Ammon's horn (tissue), 1 donor: ENCODE measurements around the gene MARVELD1.
"Not testable (repeated sequence)": the region's sequence is repeated elsewhere in the genome, so short reads cannot be mapped to it uniquely, and the experiment has no call there.

Experiments used
- DNase-seq: peaks from one replicate; pipeline ENCODE4 v3.0.0-alpha.2; 2016; ENCODE audit warnings: low spot score

MARVELD1 gene

GRCh38 chr10:97690133-97690532 is 23.4 kb upstream of the MARVELD1 start:
- DNase-seq, result no peak

DNA sequence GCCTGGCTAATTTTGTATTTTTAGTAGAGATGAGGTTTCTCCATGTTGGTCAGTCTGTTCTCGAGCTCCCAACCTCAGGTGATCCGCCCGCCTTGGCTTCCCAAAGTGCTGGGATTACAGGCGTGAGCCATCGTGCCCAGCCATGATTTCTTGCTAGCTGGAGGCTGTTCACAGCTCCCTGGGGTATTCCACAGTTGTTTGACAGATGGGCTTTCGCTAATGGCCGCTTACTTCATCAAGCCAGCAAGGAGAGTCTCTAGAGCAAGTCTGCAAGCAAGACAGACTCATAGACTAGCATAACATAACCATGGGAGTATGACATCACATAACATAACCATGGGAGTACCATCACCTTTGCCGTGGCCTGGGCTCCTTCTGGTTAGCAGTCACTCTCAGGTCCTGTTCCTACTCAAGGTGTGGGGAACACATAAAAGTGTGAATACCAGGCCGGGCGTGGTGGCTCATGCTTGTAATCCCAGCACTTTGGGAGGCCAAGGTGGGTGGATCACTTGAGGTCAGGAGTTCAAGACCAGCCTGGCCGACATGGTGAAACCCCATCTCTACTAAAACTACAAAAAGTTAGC is 15.4 kb upstream of the MARVELD1 start:
- not testable (repeated sequence) for DNase-seq

DNA sequence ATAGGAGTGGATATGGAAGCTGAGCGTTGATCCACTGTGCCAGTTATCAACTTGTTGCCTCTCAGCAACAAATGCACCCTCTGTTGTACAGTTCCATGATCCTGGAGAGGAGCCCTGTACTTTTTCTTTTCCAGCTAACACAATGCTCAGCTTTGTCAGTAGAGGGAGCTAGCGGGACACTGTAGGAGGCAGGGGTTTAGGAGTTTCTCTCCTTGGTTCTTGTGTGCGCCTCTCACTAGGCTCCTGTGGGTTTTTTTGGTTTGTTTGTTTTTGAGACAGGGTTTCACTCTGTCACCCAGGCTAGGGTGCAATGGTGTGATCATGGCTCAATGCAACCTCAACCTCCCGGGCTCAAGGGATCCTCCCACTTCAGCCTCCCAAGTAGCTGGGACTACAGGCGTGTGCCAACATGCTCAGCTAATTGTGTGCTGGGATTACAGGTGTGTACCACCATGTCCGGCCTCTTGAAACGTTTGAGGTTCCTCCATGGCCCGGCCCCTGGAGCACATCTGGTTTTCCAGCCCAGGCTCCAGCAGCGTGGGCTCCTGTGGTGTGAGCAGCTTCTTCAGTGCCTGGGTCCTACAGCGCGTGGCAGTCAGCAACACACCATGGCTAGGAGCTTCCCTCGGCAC is 12.0 kb upstream of the MARVELD1 start:
- DNase-seq, result peak; percentile 90

DNA sequence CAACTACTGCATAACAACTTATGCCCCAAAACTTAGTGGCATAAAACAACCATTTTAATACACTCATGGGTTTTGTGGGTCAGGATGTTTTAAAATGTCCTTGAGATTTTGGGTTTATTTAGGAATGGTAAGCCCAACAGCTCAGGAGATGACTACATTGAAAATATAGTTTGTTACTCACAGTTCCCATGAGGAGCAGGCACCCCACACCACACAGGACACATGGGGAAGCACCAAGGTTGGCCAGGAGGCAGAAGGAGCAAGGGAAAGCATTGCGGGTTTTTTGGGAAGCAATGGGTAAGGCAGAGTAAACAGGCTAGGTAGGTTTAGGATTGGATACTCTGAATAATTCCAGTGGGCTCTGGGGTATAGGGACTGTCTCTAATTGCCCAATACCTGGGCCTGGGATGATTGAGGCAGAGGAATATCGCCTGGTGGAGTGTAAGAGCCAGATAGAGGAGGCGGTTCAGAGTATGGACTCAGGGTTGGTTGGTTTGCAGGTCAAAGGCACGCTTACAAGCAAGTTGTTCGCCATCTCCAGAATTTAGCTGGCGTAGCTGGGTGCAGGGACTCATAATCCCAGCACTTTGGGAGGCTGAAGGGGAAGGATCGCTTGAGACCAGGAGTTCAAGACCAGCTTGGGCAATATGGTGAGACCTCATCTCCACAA is 10.0 kb upstream of the MARVELD1 start:
- DNase-seq, result no peak

DNA sequence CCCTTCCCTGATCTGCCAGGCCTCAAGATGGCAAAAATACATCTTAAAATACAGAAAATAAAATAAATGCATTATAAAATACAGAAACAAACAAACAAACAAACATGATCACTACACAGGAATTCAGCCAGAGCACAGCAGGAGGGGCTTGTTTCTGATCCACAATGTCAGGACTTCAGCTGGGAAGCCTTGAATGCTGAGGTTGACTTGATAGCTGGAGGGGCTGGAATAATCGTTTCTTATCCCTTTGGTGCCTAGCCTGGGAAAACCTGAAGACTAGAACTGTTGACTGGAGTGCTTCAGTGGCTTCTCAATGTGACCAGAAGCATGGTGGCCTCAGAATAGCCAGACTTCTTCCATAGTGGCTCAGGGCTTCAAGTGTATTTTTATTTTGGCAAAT is 9.2 kb upstream of the MARVELD1 start:
- DNase-seq, result no peak

DNA sequence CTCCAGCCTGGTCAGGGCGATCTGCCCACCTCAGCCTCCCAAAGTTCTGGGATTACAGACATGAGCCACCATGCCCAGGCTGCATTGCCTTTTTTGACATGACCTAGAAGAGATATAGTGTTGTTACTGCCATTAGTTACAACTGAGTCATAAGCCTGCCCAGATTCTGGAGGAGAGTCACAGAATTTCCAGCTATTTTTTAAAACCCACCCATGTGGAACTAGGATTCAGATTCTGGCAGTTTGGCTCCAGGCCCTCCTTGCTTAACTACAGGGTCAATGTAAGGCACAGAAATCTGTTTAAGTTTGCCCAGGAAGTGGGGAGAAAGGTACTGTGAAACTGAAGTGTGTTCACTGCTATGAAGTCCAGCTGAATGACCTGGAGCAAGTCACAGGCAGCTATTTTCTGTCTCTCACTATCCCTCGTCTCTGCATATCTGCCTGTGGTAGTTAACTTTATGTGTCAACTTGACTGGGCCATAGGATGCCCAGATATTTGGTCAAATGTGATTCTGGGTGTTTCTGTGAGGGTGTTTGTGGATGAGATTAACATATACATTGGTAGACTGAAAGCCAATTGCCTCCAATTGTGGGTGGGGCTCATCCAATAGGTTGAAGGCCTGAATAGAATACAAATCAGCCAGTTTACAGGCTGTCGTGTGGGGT is 8.4 kb upstream of the MARVELD1 start:
- no peak for DNase-seq

GRCh38 chr10:97707134-97707861 is 6.2 kb upstream of the MARVELD1 start:
- DNase-seq, result no peak

DNA sequence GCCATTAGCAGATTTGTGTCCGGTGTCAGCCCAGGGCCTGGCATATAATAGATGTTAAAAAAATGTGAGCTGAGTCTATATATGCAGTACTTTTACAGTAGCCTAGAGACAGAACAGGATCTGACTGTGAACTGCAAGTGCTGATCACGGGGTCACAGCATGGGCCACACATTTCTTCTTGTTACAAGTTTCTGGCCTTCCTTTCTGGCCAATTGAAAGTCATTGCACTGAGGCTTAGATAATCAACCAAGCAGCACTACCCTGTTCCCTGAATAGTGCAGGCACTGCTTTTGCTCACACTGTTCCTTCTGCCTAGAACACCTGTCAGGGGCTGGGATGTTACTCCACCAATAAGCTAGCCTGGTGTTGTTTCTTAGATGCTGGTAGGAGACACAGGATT is 5.4 kb upstream of the MARVELD1 start:
- DNase-seq, result no peak

DNA sequence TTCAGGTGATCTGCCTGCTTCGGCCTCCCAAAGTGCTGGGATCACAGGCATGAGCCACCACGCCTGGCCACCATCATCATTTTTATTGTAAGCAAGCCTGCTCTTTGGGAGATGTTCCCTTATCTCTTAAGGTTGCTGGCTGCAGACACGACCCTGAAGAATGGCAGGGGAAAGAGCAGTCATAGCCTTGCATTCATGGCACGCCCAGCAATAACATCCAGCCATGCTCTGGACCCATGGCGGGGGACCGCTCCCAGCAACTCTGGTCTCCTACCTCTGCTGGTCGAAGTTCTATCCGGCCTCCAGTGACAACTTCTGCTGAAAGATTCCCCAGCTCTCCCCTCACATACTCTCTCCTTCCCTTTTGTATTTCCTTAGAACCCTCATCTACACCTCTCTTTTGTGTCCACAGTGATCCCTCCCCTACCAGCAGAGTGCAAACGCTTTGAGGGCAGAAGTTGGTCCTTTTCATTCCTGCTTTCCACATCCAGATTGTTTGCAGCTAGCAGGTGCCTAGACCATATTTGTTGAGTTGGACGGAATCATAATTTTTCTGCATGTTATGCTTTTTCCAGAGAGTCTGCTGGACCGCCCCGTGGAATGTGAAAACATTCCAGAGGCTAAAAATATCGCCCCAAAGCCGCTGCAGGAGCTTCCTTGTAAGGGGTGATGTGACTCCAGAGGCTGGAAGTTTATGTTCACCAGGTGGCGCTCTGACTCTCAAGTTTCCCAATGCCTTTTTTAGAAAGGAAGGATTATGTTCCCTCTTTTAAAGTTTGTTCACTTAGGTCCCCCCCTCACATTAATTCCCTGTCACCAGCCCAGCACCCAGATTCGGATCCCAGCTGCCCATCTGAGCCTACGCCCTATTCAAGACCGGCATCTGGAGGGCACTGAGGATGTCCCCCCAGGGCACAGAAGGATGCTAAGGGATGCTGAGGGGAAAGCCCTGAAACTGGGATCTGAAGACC is 4.3 kb upstream of the MARVELD1 start:
- peak; percentile 76 for DNase-seq

DNA sequence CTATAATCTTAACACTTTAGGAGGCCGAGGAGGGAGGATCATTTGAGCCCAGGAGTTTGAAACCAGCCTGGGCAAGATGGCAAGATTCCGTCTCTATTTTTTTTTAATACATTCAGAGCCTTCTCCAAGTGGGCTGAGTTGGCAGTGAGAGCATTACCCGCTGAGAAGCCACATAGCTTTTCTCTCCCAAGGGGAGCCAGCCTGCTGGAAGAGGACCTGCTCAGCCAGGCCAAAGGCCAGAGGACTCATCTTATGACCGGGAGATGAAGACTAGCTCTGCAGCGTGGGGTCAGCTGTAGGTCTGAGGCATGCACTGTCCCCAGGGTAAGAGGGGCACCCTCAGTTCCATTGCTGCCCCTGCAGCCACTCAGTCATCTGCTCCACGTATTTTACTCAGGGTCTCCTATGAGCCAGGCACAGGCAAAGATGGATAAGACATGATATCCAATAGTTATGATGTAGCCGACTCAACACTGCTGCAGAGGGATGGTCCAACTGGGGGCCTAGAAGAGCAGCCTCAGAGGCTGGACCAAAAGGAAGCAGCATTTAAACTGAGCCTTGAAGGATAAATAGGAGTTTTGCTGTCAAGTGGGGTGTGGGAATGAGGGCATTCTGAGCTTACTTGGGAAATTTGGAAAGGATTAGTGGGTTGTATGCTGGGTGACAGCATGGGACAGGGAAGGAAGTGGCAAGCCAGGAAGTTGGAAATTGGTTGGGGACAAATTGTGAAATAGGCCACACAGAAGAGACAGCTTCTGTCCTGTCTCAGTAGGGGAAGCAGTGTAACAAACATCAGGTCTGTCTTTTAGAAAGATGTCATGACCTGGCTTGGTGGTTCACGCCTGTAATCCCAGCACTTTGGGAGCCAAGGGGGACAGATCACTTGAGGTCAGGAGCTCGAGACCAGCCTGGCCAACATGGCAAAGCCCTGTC is 1.6 kb upstream of the MARVELD1 start:
- DNase-seq, result no peak

GRCh38 chr10:97713826-97714400 is 383 bp downstream of the MARVELD1 start:
- peak; percentile 87 for DNase-seq

GRCh38 chr10:97714401-97715258 is 1.1 kb downstream of the MARVELD1 start:
- DNase-seq, result peak; percentile 32

DNA sequence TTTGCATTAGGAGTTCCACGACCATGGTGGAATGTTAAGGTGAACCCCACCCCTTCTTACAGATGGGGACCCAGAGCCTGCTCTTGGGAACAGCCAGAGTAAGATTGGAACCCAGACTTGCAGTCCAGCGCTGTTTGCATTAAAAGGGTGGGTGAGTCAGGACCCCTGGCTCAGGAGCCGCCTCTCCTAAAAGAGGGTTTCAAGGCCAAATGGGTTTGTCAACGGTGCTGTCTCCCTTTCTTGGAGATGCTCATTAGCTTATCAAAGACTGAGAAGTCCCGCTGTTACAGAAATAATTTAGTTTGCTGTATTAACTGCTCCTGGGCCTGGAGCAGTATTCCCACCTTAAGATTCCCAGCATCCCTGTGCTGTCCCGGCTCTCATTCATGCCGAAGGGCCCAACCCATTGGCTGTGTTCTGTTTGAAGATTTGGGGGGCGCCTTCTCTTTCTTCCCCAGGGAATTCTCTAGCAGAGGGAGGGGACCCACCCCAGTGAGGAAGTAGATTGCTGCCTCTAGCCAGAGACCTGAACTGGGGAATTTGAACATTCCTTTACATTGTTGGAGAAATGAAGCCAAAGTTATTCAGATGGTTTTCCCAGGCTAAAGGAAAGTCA is 1.8 kb downstream of the MARVELD1 start:
- no peak for DNase-seq

- DNase-seq, result no peak
Observed at GRCh38 chr10:97717627-97718026, 4.1 kb downstream of the MARVELD1 start.

DNA sequence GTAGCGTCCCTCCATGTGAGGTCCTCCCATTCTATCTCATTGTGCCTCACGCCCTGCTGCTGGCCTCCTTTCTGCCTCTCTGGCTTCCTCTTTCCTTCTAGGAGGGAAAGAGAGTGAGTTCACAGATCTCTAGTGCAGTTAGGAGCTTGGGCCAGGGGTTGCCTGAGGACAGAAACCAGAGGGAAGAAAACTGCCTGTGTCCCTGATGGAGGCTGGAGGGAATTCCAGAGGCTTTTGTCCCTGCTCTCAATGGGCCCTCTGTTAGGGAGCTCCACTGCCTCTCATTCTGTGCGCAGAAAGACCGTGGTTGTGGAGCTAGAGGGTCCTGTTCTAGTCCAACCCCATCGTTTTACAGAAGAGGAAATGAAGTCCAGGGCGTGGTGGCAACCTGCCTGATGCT is 4.6 kb downstream of the MARVELD1 start:
- DNase-seq, result peak; percentile 85

DNA sequence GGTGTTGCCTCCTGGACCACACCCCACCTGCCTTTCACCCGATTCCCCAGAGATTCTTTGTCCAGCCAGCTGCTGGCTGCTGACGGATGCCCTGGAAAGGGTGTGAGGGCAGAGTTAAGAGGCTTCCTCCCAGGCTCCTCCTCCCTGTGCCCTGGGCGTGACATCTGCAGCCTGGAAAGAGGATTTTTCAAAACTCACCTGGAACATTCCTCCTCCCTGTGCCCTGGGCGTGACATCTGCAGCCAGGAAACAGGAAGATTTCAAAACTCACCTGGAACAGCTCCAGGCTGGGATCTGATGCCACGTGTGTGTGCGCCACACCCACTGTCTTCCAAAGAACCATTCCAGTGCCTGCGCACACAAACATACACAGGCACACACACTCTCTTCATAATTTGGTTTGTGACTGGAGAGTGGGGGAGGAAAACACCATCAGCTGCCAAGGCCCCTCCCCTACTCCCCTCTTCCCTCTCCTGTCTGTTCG is 5.2 kb downstream of the MARVELD1 start:
- DNase-seq, result no peak

- no peak for DNase-seq
Observed at GRCh38 chr10:97719602-97720001, 6.1 kb downstream of the MARVELD1 start.
